DMS79 treated with DMSO at 0.1 percent for 48 hours (cell line): ENCODE measurements around the gene CELSR2.

ENCODE experiments used
- DNase-seq: peaks from one replicate; lab custom pipeline; 2025; lab: John Stamatoyannopoulos, UW

CELSR2 gene

GRCh38 chr1:109252167-109252892, 3.0 kb downstream of the CELSR2 start:
- no peak for DNase-seq

- no peak for DNase-seq
Measured at GRCh38 chr1:109252893-109253802, 3.8 kb downstream of the CELSR2 start.

GRCh38 chr1:109253803-109254620, 4.7 kb downstream of the CELSR2 start:
- no peak for DNase-seq

GRCh38 chr1:109254621-109255096, 5.3 kb downstream of the CELSR2 start:
- peak; percentile 9 for DNase-seq

GRCh38 chr1:109255097-109255651, 5.8 kb downstream of the CELSR2 start:
- no peak for DNase-seq

GRCh38 chr1:109255678-109256077, 6.3 kb downstream of the CELSR2 start:
- no peak for DNase-seq

- no peak for DNase-seq
Measured at GRCh38 chr1:109256085-109256484, 6.7 kb downstream of the CELSR2 start.

- no peak for DNase-seq
Measured at GRCh38 chr1:109256971-109257681, 7.8 kb downstream of the CELSR2 start.

GRCh38 chr1:109257682-109258421, 8.5 kb downstream of the CELSR2 start:
- no peak for DNase-seq

- DNase-seq, result no peak
Measured at GRCh38 chr1:109258481-109259466, 9.4 kb downstream of the CELSR2 start.

GRCh38 chr1:109259674-109260557, 10.6 kb downstream of the CELSR2 start:
- no peak for DNase-seq

- no peak for DNase-seq
Measured at GRCh38 chr1:109261006-109261405, 11.7 kb downstream of the CELSR2 start.

- DNase-seq, result no peak
Measured at GRCh38 chr1:109261578-109261977, 12.2 kb downstream of the CELSR2 start.

- DNase-seq, result no peak
Measured at GRCh38 chr1:109262231-109263055, 13.1 kb downstream of the CELSR2 start.

GRCh38 chr1:109263234-109263596, 13.9 kb downstream of the CELSR2 start:
- no peak for DNase-seq

GRCh38 chr1:109263597-109264378, 14.4 kb downstream of the CELSR2 start:
- no peak for DNase-seq

GRCh38 chr1:109264379-109264755, 15.0 kb downstream of the CELSR2 start:
- no peak for DNase-seq
